K562 (cell line): ENCODE data around the gene HPD. TPM values are rescaled to one million over a fixed set of nuclear protein-coding genes. Genes with fewer than 3 reads are reported as not detected.

Source experiments
- BHLHE40 ChIP-seq: IDR thresholded peaks from 2 replicates; pipeline ENCODE4 v1.6.1; 2011; ENCODE audit warnings: low read length, improper control_type of control experiment
- BRD4 ChIP-seq: fragments of 200-600 bp; sonication (generic); IDR thresholded peaks from 2 replicates; pipeline ENCODE4 v1.6.1; 2017; ENCODE audit warnings: inconsistent platforms
- CBX5 ChIP-seq: IDR thresholded peaks from 2 replicates; pipeline ENCODE4 v1.6.1; 2014; ENCODE audit warnings: low read depth, borderline replicate concordance
- HMGN3 ChIP-seq: IDR thresholded peaks from 2 replicates; pipeline ENCODE4 v1.6.1; 2011; ENCODE audit warnings: borderline replicate concordance, low read depth, mild to moderate bottlenecking, mixed read lengths, low read length; ENCODE audit not compliant: insufficient read length; ENCODE audit errors: extremely low read depth
- KAT2B ChIP-seq: IDR thresholded peaks from one replicate; pipeline ENCODE4 v1.6.1; 2012; ENCODE audit warnings: low read depth, mild to moderate bottlenecking, control low read depth, inconsistent platforms, low read length, moderate library complexity
- MXI1 ChIP-seq: IDR thresholded peaks from 2 replicates; pipeline ENCODE4 v1.6.1; 2011; ENCODE audit warnings: low read depth, mild to moderate bottlenecking, improper control_type of control experiment, low read length
- NRF1 ChIP-seq, 2 experiments: fragments of 450-650 bp; IDR thresholded peaks in 1 of 2; conservative IDR thresholded peaks in 1 of 2; 2 replicates each; pipeline ENCODE4 v1.6.1; 2014; ENCODE audit warnings: mild to moderate bottlenecking in 2 of 2
- TFE3 ChIP-seq: fragments of 450-650 bp; formaldehyde crosslinking; IDR thresholded peaks from 2 replicates; pipeline ENCODE4 v1.4.0; 2020; ENCODE audit warnings: mild to moderate bottlenecking, mixed read lengths
- ZNF586 ChIP-seq: fragments of 450-650 bp; formaldehyde crosslinking; conservative IDR thresholded peaks from 2 replicates; pipeline ENCODE4 v1.4.0; 2020; ENCODE audit warnings: mild to moderate bottlenecking, moderate library complexity
- ZNF764 ChIP-seq: fragments of 250-450 bp; sonication (Bioruptor Pico); IDR thresholded peaks from 2 replicates; pipeline ENCODE4 v1.4.0; 2020; ENCODE audit warnings: low read depth, mild to moderate bottlenecking, moderate library complexity
- polyA plus RNA-seq, 8 experiments: library from polyadenylated mRNA; depleted of rRNA in 4 of 8; stranded (reverse) in 5 of 8; unstranded in 3 of 8; fragments of >200 nt; fragmentation: Nextera tagmentation in 2 of 8; fragmentation: Illumina TruSeq in 1 of 8; extraction: Ambion mirVana in 2 of 8; extraction: Trizol in 1 of 8; gene quantifications; 2 replicates each; pipeline versions ENCODE4 v1.2.1 to v1.2.3, GENCODE V29; 2011 to 2014; ENCODE audit warnings: inconsistent platforms in 1 of 8, missing spikeins in 1 of 8
- total RNA-seq, 7 experiments: library from RNA; depleted of rRNA in 6 of 7; stranded (reverse); fragments of >200 nt in 6 of 7; fragmentation: Illumina TruSeq in 2 of 7; extraction: Trizol in 2 of 7; gene quantifications; 2 replicates each; pipeline versions ENCODE4 v1.2.1 to v1.2.3, GENCODE V29; 2011 to 2021; ENCODE audit warnings: low replicate concordance in 1 of 7
- TF ChIP-seq, protein P1 (sequence below), 2 experiments: fragments of 450-650 bp; IDR thresholded peaks; 2 replicates each; pipeline ENCODE4 v1.6.1; 2018; ENCODE audit warnings: mild to moderate bottlenecking in 2 of 2, low read depth in 1 of 2; ENCODE audit not compliant: partially characterized antibody in 2 of 2
- TF ChIP-seq, protein P2 (sequence below): fragments of 450-650 bp; IDR thresholded peaks from 2 replicates; pipeline ENCODE4 v1.6.1; 2014; ENCODE audit warnings: low read depth, mild to moderate bottlenecking, moderate library complexity, borderline replicate concordance
- TF ChIP-seq, protein P3 (sequence below): fragments of 450-650 bp; formaldehyde crosslinking; IDR thresholded peaks from 2 replicates; pipeline ENCODE4 v1.4.0; 2020; ENCODE audit warnings: mild to moderate bottlenecking, moderate library complexity
- TF ChIP-seq, protein P4 (sequence below): fragments of 450-650 bp; IDR thresholded peaks from 2 replicates; pipeline ENCODE4 v1.6.1; 2016; ENCODE audit warnings: mild to moderate bottlenecking

Gene HPD
- total and polyA plus RNA-seq, 9 of the 15 experiments (the other 6 are each of a cell fraction or from before 2014, with no cell fraction given) = 0.06 to 0.29 (median 0.07) TPM; not detected in 4

- TF ChIP-seq, protein P1, sequence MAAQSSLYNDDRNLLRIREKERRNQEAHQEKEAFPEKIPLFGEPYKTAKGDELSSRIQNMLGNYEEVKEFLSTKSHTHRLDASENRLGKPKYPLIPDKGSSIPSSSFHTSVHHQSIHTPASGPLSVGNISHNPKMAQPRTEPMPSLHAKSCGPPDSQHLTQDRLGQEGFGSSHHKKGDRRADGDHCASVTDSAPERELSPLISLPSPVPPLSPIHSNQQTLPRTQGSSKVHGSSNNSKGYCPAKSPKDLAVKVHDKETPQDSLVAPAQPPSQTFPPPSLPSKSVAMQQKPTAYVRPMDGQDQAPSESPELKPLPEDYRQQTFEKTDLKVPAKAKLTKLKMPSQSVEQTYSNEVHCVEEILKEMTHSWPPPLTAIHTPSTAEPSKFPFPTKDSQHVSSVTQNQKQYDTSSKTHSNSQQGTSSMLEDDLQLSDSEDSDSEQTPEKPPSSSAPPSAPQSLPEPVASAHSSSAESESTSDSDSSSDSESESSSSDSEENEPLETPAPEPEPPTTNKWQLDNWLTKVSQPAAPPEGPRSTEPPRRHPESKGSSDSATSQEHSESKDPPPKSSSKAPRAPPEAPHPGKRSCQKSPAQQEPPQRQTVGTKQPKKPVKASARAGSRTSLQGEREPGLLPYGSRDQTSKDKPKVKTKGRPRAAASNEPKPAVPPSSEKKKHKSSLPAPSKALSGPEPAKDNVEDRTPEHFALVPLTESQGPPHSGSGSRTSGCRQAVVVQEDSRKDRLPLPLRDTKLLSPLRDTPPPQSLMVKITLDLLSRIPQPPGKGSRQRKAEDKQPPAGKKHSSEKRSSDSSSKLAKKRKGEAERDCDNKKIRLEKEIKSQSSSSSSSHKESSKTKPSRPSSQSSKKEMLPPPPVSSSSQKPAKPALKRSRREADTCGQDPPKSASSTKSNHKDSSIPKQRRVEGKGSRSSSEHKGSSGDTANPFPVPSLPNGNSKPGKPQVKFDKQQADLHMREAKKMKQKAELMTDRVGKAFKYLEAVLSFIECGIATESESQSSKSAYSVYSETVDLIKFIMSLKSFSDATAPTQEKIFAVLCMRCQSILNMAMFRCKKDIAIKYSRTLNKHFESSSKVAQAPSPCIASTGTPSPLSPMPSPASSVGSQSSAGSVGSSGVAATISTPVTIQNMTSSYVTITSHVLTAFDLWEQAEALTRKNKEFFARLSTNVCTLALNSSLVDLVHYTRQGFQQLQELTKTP (IDR thresholded peaks at IDR 0.05; ENCODE audit: low read depth in 1 of 2, partially characterized antibody in 2 of 2) = no peak
- TF ChIP-seq BRD4 = 0 out of 2 replicates have a peak, but pooled peaks have one; percentile 19
- TF ChIP-seq, protein P2, sequence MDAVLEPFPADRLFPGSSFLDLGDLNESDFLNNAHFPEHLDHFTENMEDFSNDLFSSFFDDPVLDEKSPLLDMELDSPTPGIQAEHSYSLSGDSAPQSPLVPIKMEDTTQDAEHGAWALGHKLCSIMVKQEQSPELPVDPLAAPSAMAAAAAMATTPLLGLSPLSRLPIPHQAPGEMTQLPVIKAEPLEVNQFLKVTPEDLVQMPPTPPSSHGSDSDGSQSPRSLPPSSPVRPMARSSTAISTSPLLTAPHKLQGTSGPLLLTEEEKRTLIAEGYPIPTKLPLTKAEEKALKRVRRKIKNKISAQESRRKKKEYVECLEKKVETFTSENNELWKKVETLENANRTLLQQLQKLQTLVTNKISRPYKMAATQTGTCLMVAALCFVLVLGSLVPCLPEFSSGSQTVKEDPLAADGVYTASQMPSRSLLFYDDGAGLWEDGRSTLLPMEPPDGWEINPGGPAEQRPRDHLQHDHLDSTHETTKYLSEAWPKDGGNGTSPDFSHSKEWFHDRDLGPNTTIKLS = no peak
- no peak for TF ChIP-seq CBX5
- peak; percentile 14; the same call in 1 of the 2 replicates for TF ChIP-seq TFE3 (CRISPR knock-in tag)
- TF ChIP-seq, protein P3, sequence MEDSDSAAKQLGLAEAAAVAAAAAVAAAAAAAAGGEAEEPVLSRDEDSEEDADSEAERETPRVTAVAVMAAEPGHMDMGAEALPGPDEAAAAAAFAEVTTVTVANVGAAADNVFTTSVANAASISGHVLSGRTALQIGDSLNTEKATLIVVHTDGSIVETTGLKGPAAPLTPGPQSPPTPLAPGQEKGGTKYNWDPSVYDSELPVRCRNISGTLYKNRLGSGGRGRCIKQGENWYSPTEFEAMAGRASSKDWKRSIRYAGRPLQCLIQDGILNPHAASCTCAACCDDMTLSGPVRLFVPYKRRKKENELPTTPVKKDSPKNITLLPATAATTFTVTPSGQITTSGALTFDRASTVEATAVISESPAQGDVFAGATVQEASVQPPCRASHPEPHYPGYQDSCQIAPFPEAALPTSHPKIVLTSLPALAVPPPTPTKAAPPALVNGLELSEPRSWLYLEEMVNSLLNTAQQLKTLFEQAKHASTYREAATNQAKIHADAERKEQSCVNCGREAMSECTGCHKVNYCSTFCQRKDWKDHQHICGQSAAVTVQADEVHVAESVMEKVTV (CRISPR knock-in tag) = peak; percentile 97
- TF ChIP-seq MXI1 = 0 out of 2 replicates have a peak, but pooled peaks have one; percentile 36
- TF ChIP-seq, protein P4, sequence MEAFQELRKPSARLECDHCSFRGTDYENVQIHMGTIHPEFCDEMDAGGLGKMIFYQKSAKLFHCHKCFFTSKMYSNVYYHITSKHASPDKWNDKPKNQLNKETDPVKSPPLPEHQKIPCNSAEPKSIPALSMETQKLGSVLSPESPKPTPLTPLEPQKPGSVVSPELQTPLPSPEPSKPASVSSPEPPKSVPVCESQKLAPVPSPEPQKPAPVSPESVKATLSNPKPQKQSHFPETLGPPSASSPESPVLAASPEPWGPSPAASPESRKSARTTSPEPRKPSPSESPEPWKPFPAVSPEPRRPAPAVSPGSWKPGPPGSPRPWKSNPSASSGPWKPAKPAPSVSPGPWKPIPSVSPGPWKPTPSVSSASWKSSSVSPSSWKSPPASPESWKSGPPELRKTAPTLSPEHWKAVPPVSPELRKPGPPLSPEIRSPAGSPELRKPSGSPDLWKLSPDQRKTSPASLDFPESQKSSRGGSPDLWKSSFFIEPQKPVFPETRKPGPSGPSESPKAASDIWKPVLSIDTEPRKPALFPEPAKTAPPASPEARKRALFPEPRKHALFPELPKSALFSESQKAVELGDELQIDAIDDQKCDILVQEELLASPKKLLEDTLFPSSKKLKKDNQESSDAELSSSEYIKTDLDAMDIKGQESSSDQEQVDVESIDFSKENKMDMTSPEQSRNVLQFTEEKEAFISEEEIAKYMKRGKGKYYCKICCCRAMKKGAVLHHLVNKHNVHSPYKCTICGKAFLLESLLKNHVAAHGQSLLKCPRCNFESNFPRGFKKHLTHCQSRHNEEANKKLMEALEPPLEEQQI = no peak
- peak; percentile 47 for TF ChIP-seq KAT2B
- peak; percentile 93 for TF ChIP-seq HMGN3
- peak; percentile 78 for TF ChIP-seq BHLHE40
- no peak for TF ChIP-seq ZNF764 (CRISPR knock-in tag)
- TF ChIP-seq ZNF586 (CRISPR knock-in tag) = no peak
- peak; percentile 60 to 72 for TF ChIP-seq NRF1 (conservative IDR thresholded peaks at IDR 0.05 in 1 of 2, IDR thresholded peaks at IDR 0.05 in 1 of 2)
These were observed 64.7 kb downstream of the HPD start (continued) for GRCh38 chr12:121793838-121794533.
